T-helper 9 cell (primary cell): ENCODE results near the gene COL10A1.

Source experiments
- DNase-seq: peaks from one replicate; pipeline ENCODE4 v3.0.0-alpha.2; 2020
- total RNA-seq, 2 donors: gene quantifications; one replicate each; lab custom pipeline; 2026; lab: John Stamatoyannopoulos, UW

Gene COL10A1
- total RNA-seq: 0 to 0.07 reads per million in 2 donors

- DNase-seq: no peak
Measured at GRCh38 chr6:116126032-116126431, at the start of gene COL10A1. Gene COL10A1, minus strand, starts transcription at chr6:116126132. Its CDS starts 640 bp downstream, at chr6:116125492.

GRCh38 chr6:116175344-116175743 lies 49.4 kb upstream of the COL10A1 start:
- no peak for DNase-seq

DNA sequence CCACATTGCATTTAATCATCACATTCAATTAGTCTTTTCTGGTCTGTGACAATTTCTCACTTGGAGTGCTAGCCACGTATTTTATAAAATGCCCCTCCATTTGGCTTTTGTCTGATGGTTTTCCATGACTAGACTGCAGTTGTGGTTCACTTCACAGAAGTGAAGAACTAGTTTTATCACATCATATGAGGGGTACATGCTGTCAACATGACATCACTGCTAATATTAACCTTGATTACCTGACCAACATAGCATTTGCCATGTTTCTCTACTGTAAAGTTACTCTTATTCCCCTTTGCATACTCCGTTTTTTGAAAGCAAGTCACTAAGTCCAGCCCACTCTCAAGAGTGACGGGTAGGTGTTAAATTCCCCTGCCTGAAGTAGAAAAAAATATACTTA lies 48.0 kb upstream of the COL10A1 start:
- no peak for DNase-seq

DNA sequence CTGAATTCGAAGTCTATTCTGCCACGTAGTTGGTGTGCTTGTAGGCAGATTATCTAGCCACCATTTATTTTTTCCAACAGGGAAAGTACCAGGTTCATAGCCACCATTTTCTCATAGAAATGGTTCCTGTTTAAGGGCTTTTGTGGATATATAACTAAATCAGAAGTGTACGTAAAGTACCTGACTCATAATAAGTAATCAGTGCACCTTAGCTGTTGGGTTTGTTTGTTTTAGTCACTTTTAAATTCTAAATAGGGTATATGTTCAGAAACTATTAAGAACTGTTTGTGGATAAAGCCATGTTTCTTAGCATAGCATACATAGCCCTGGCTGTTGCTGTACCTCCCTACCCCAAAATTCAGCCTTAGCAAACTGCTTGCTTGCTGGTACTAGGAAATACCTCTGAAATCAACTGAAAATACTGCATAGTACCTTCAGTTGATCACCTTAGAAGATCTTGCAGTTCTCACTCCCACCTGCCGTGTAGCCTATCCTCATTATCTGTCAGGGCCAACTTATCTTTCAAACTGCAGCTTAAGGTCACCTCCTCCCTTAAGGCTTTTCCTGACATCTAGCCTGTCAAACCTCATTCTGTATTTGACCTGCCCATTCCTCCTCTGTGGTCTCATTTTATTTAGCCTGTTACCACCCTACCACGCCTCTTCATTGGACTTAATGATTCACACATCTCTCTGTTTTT lies 44.6 kb upstream of the COL10A1 start:
- DNase-seq: no peak

GRCh38 chr6:116169880-116170279 lies 43.9 kb upstream of the COL10A1 start:
- DNase-seq: no peak

DNA sequence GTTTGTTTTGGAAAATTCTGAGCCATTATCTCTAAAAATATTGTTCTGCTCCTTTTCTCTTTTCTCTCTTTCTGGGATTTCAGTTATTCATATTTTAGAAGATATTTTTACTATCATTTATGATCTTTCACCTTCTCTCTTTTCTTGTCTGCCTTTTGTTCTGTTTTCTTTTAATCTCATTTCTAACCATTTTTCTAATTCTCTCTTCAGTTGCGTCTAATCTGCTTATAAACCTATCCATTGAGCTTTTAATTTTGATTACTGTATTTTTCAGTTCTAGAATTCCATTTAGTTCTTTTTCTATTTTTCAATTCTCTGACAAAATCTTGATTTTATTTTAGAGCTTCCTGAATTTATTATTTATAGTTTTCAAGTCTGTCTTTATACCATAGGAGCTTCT lies 42.2 kb upstream of the COL10A1 start:
- DNase-seq: no peak

DNA sequence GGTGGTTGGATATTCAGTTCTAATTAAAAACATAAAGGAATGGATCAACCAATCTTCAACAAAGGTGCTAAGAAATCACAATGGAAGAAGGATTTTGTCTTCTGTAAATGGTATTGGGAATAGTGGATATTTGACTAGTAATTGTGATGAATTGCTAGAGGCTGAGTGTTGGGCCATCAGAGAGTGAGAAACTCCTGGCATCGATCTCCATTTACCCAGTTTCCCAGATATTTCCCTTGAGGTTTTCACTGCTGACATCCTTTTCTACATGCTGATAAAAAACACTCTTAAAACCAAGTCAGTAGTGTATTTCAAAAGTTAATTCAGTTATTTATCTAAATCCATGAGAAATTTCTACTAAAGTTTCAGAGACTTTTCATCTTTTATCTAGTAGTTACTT lies 40.4 kb upstream of the COL10A1 start:
- no peak for DNase-seq

- no peak for DNase-seq
Measured at GRCh38 chr6:116165596-116165995, 39.7 kb upstream of the COL10A1 start.

- no peak for DNase-seq
Measured at GRCh38 chr6:116159782-116160524, 34.0 kb upstream of the COL10A1 start.

- DNase-seq: no peak
Measured at GRCh38 chr6:116158641-116159040, 32.7 kb upstream of the COL10A1 start.

GRCh38 chr6:116157391-116157790 lies 31.5 kb upstream of the COL10A1 start:
- no peak for DNase-seq

- DNase-seq: no peak
Measured at GRCh38 chr6:116156405-116157326, 30.7 kb upstream of the COL10A1 start.

GRCh38 chr6:116154887-116155286 lies 29.0 kb upstream of the COL10A1 start:
- no peak for DNase-seq

GRCh38 chr6:116152620-116153019 lies 26.7 kb upstream of the COL10A1 start:
- no peak for DNase-seq

DNA sequence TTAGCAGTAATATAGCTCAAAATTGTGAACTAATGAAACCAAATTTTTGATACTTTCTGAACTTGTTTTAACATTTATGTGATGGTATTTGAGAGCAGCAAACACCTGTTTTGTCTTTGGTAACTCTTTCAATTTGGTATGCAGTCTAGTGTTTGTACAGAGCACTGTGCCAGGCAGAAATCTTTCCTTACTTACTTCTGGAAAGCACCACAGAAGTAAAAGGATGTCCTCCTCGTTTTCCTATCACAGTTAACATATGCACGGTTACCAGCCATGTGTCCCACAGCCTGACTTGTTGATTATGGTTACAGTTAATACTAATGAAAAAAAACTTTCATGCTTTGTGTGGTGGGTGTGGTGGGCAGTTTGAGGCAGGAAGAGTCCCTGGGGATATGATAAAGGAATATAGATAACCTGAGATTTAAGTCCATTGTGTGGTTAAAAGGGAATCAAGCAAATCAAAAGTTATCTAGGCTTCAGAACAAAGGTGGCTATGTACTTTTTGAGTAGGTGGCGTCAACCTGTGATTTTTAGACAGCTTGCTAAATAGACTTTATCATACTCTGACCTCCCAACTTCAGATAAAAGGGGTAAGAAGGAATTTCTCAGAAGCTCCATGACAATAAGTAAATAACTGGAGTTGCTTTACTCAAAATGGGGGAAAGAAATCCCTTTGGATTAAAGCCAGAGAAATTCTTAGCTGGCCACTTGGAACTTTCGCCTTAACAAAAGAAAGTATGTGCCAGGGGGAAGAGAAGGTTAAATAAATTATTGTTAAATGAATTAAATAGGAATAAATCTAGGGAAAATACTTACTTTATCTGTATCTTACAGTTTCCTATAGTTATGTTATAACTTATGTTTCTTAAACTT lies 20.1 kb upstream of the COL10A1 start:
- no peak for DNase-seq

- no peak for DNase-seq
Measured at GRCh38 chr6:116144605-116145004, 18.7 kb upstream of the COL10A1 start.

- no peak for DNase-seq
Measured at GRCh38 chr6:116139917-116140316, 14.0 kb upstream of the COL10A1 start.

- DNase-seq: no peak
Measured at GRCh38 chr6:116136933-116137340, 11.0 kb upstream of the COL10A1 start.

DNA sequence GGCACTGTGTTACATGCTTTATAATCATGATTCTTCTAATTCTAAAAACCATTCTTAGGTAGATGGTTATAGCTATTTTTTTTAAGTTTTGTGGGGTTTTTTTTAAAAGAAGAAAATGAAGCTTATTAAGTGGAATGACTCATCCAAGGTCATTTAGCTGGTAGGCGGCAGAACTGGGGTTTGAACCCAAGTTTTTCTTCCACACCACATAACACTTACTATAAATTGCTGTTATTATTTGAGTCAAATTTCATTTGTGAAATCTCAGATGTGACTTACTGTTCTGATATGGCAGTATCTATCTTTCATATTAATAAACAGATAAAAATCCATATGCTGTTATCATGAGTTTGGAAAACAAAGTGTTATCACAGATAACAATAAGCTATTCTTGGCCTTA lies 10.4 kb upstream of the COL10A1 start:
- no peak for DNase-seq

- no peak for DNase-seq
Measured at GRCh38 chr6:116133453-116133852, 7.5 kb upstream of the COL10A1 start.

- no peak for DNase-seq
Measured at GRCh38 chr6:116127771-116128493, 2.0 kb upstream of the COL10A1 start.

DNA sequence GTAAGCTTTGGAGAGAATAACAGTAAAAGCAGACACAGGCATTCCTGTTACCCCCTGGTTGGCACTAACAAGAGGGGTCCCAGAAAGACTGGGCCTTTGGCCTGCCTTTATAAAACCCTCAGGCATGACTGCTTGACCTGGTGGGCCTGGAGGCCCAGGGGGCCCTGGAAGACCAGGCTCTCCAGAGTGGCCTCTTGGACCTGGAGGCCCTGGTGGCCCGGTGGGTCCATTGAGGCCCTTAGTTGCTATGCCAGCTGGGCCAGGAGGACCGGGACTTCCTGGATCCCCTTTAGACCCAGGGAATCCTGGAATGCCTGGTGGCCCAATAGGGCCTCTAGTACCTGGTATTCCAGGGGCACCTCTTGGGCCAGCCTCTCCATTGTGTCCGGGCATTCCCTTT lies 5.5 kb downstream of the COL10A1 start:
- no peak for DNase-seq
